ENCODE measurements around the gene CTXN2. TPM values are rescaled to one million over a fixed set of nuclear protein-coding genes. Genes with fewer than 3 reads are reported as not detected.

CTXN2 gene
- total and polyA plus RNA-seq, 2 experiments from 2014 or later = 0.10 TPM; not detected in 1

GRCh38 chr15:48144889-48145288 lies 46.6 kb upstream of the CTXN2 start:
- Histone ChIP-seq H3K36me3 (ENCODE audit: insufficient read depth) (peaks cover 9% of the 10 kb centered on the region; the same call in 1 of the 2 replicates), H3K79me2 (replicated peaks; ENCODE audit: insufficient read depth) (no peaks in the 10 kb centered on the region), H3K4me3 (no peak overlapping the region), H3K4me2 (no peak overlapping the region), H3K27me3 (ENCODE audit: insufficient read depth) (no peaks in the 10 kb centered on the region), H4K20me1 (replicated peaks; ENCODE audit: insufficient read depth) (no peaks in the 10 kb centered on the region), H2AFZ (no peak overlapping the region), H3K9me2 (ENCODE audit: insufficient read depth) (no peaks in the 10 kb centered on the region), H3K27ac (ENCODE audit: low read depth) (no peak overlapping the region), H3F3A (replicated peaks; ENCODE audit: low read depth) (no peaks in the 10 kb centered on the region), H3K4me1 (ENCODE audit: insufficient read depth) (peaks cover 4% of the 10 kb centered on the region; the same call in 1 of the 2 replicates)
- H3K27ac Mint-ChIP-seq = peak overlapping the region; percentile 64
- peaks cover 27% of the 10 kb centered on the region; the same call in 2 of the 3 replicates for H3K36me3 Mint-ChIP-seq (ENCODE audit: low read depth)
- H3K4me3 Mint-ChIP-seq = no peak overlapping the region
- no peaks in the 10 kb centered on the region for H3K9me3 Mint-ChIP-seq
- no peaks in the 10 kb centered on the region for H3K27me3 Mint-ChIP-seq (ENCODE audit: insufficient read depth, low read depth, poor library complexity)
- no peak for TF ChIP-seq ZNF114 (CRISPR knock-in tag; IDR thresholded peaks at IDR 0.05)
- TF ChIP-seq ZNF462 (CRISPR knock-in tag; IDR thresholded peaks at IDR 0.05) = no peak
- no peak for TF ChIP-seq ZNF331 (CRISPR knock-in tag; IDR thresholded peaks at IDR 0.05; ENCODE audit: low read depth)
- TF ChIP-seq, protein P1, sequence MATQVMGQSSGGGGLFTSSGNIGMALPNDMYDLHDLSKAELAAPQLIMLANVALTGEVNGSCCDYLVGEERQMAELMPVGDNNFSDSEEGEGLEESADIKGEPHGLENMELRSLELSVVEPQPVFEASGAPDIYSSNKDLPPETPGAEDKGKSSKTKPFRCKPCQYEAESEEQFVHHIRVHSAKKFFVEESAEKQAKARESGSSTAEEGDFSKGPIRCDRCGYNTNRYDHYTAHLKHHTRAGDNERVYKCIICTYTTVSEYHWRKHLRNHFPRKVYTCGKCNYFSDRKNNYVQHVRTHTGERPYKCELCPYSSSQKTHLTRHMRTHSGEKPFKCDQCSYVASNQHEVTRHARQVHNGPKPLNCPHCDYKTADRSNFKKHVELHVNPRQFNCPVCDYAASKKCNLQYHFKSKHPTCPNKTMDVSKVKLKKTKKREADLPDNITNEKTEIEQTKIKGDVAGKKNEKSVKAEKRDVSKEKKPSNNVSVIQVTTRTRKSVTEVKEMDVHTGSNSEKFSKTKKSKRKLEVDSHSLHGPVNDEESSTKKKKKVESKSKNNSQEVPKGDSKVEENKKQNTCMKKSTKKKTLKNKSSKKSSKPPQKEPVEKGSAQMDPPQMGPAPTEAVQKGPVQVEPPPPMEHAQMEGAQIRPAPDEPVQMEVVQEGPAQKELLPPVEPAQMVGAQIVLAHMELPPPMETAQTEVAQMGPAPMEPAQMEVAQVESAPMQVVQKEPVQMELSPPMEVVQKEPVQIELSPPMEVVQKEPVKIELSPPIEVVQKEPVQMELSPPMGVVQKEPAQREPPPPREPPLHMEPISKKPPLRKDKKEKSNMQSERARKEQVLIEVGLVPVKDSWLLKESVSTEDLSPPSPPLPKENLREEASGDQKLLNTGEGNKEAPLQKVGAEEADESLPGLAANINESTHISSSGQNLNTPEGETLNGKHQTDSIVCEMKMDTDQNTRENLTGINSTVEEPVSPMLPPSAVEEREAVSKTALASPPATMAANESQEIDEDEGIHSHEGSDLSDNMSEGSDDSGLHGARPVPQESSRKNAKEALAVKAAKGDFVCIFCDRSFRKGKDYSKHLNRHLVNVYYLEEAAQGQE (IDR thresholded peaks at IDR 0.05; ENCODE audit: unreplicated experiment) = no peak
- TF ChIP-seq, protein P2, sequence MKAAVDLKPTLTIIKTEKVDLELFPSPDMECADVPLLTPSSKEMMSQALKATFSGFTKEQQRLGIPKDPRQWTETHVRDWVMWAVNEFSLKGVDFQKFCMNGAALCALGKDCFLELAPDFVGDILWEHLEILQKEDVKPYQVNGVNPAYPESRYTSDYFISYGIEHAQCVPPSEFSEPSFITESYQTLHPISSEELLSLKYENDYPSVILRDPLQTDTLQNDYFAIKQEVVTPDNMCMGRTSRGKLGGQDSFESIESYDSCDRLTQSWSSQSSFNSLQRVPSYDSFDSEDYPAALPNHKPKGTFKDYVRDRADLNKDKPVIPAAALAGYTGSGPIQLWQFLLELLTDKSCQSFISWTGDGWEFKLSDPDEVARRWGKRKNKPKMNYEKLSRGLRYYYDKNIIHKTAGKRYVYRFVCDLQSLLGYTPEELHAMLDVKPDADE (IDR thresholded peaks at IDR 0.05) = no peak
- TF ChIP-seq EZH2 (IDR thresholded peaks at IDR 0.05; ENCODE audit: low read depth, unreplicated experiment) = no peak
- TF ChIP-seq CREB1 (CRISPR knock-in tag; IDR thresholded peaks at IDR 0.05; ENCODE audit: low read depth) = no peak
- TF ChIP-seq EZH2phosphoT487 (IDR thresholded peaks at IDR 0.05; ENCODE audit: unreplicated experiment) = no peak
- peaks cover 7% of the 10 kb centered on the region for H3K4me1 Mint-ChIP-seq
- ATAC-seq = no peak
- no peak for DNase-seq (ENCODE audit: low spot score)

Data from GM23338 (cell line).